ENCODE measurements around the gene RPL19. TPM values are rescaled to one million over a fixed set of nuclear protein-coding genes. Genes with fewer than 3 reads are reported as not detected.

RPL19 gene
- total RNA-seq, 1 donor from 2014 or later, result 1,451 TPM

DNA sequence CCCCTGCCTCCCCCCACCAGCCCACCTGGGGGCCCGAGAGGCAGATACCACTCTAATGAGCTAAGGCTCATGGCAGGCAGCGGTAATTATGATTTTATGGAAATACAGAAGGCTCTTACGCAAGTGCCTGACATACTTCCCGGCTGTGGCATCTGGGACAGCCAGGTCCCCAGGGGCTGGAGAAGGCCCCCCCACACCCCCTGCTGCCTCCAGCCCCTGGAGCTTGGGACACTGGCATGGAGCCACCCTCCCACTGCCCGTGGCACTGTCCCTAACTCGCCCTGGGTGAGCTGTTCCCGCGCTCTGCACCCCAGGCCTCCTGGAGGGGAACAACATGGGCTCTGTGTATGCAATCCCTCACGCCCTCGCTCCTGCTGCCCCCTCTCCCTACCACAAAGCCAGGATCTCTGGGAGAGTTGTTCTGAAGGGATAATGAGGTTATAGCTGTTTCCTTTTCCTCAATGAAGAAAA lies 31.0 kb downstream of the RPL19 start:
- Mint-ChIP-seq H3K27me3 (ENCODE audit: low read depth, unreplicated experiment) (peaks cover 17% of the 10 kb centered on the region), H3K4me3 (ENCODE audit: unreplicated experiment) (no peak overlapping the region), H3K27ac (ENCODE audit: unreplicated experiment) (no peak overlapping the region), H3K4me1 (ENCODE audit: low read depth, unreplicated experiment) (peaks cover 11% of the 10 kb centered on the region), H3K9me3 (ENCODE audit: unreplicated experiment) (no peaks in the 10 kb centered on the region), H3K36me3 (ENCODE audit: low read depth, unreplicated experiment) (no peaks in the 10 kb centered on the region)
- FAIRE-seq (no peak), DNase-seq (ENCODE audit: low read depth) (no peak)
- H3K9ac ChIP-seq (ENCODE audit: low read length), result no peak overlapping the region
- TF ChIP-seq EZH2 (IDR thresholded peaks at IDR 0.05; ENCODE audit: insufficient read depth, low read length), result no peak
- TF ChIP-seq, protein P1, sequence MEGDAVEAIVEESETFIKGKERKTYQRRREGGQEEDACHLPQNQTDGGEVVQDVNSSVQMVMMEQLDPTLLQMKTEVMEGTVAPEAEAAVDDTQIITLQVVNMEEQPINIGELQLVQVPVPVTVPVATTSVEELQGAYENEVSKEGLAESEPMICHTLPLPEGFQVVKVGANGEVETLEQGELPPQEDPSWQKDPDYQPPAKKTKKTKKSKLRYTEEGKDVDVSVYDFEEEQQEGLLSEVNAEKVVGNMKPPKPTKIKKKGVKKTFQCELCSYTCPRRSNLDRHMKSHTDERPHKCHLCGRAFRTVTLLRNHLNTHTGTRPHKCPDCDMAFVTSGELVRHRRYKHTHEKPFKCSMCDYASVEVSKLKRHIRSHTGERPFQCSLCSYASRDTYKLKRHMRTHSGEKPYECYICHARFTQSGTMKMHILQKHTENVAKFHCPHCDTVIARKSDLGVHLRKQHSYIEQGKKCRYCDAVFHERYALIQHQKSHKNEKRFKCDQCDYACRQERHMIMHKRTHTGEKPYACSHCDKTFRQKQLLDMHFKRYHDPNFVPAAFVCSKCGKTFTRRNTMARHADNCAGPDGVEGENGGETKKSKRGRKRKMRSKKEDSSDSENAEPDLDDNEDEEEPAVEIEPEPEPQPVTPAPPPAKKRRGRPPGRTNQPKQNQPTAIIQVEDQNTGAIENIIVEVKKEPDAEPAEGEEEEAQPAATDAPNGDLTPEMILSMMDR (IDR thresholded peaks at IDR 0.05; ENCODE audit: insufficient read depth, low read depth, low read length), result no peak
- H3K36me3 ChIP-seq (ENCODE audit: insufficient read depth, low read length), result no peaks in the 10 kb centered on the region
- no peak overlapping the region for H3K27ac ChIP-seq (ENCODE audit: low read depth, low read length)
- H4K20me1 ChIP-seq (ENCODE audit: insufficient read depth, low read length), result no peaks in the 10 kb centered on the region
- H3K27me3 ChIP-seq (ENCODE audit: insufficient read depth, low read length), result peaks cover 3% of the 10 kb centered on the region
- no peaks in the 10 kb centered on the region for H3K79me2 ChIP-seq (ENCODE audit: insufficient read depth, low read length)
- H3K4me3 ChIP-seq (ENCODE audit: insufficient read depth, low read depth, low read length), result no peak overlapping the region
- H2AFZ ChIP-seq (ENCODE audit: low read depth, low read length), result peak overlapping the region; percentile 33
- no peaks in the 10 kb centered on the region for H3K9me3 ChIP-seq (ENCODE audit: insufficient read depth, low read depth, low read length)
- peak overlapping the region; percentile 65 for H3K4me2 ChIP-seq (ENCODE audit: low read length)
- peaks cover 15% of the 10 kb centered on the region for H3K4me1 ChIP-seq (ENCODE audit: insufficient read depth, low read length)

DNA sequence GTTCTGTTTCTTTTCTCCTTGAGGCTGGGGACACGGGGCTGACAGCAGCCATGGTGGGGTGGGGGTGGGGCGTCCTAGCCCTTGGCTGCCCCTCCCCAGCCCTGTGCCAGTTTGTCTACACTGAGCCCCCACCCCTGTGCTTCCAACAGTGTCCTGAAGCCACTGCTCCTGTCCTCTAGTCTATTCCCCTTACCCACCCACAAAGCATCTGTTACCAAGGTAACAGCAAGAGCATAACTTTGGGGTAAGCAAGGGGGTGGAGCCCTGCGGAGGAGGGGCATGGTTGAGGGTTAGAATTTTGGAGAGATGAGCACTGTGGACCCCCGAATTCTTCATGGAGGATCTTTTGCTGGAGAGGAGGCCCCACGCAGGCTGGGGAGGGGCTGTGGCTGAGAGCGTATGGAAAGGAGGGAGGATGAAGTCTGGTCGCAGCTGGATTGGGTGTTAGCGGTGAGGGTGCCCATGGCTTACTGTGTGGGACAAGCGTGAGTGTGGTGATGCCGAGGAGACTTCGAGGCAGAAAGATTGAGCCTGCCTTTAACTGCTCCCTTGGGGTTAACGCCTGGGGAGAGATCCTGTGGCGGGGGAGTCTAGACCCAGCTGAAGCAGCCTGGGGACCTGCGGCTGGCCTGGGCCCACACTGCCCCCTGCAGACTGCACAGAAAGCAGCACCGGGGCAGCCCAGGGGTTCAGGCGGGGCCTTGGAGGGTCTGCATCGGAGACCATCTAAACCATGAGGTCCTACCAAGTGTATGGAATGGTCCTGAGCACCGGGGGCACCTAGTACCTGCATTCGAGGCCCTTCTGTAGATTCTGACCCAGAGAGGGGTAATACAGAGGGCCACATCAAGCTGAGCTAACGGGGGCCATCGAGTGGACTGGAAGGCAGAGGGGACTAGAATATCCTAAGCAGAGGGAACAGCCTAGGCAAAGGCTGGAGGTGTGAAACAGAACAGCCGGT lies 31.8 kb downstream of the RPL19 start:
- no peaks in the 10 kb centered on the region for H4K20me1 ChIP-seq (ENCODE audit: insufficient read depth, low read length)
- peak overlapping the region; percentile 3 for H3K9ac ChIP-seq (ENCODE audit: low read length)
- peaks cover 17% of the 10 kb centered on the region for H3K27me3 Mint-ChIP-seq (ENCODE audit: low read depth, unreplicated experiment)
- peak overlapping the region; percentile 65 for H3K4me2 ChIP-seq (ENCODE audit: low read length)
- H3K4me3 Mint-ChIP-seq (ENCODE audit: unreplicated experiment), result no peak overlapping the region
- no peak overlapping the region for H3K4me3 ChIP-seq (ENCODE audit: insufficient read depth, low read depth, low read length)
- no peaks in the 10 kb centered on the region for H3K9me3 Mint-ChIP-seq (ENCODE audit: unreplicated experiment)
- H3K36me3 Mint-ChIP-seq (ENCODE audit: low read depth, unreplicated experiment), result no peaks in the 10 kb centered on the region
- no peak overlapping the region for H3K27ac ChIP-seq (ENCODE audit: low read depth, low read length)
- H3K4me1 ChIP-seq (ENCODE audit: insufficient read depth, low read length), result peaks cover 12% of the 10 kb centered on the region
- no peak for DNase-seq (ENCODE audit: low read depth)
- H3K36me3 ChIP-seq (ENCODE audit: insufficient read depth, low read length), result no peaks in the 10 kb centered on the region
- H3K9me3 ChIP-seq (ENCODE audit: insufficient read depth, low read depth, low read length), result no peaks in the 10 kb centered on the region
- peaks cover 11% of the 10 kb centered on the region for H3K4me1 Mint-ChIP-seq (ENCODE audit: low read depth, unreplicated experiment)
- TF ChIP-seq, protein P1 (IDR thresholded peaks at IDR 0.05; ENCODE audit: insufficient read depth, low read depth, low read length), result peak; percentile 53
- TF ChIP-seq EZH2 (IDR thresholded peaks at IDR 0.05; ENCODE audit: insufficient read depth, low read length), result no peak
- peak overlapping the region; percentile 56 for H2AFZ ChIP-seq (ENCODE audit: low read depth, low read length)
- FAIRE-seq, result no peak
- H3K79me2 ChIP-seq (ENCODE audit: insufficient read depth, low read length), result no peaks in the 10 kb centered on the region
- no peaks in the 10 kb centered on the region for H3K27me3 ChIP-seq (ENCODE audit: insufficient read depth, low read length)
- H3K27ac Mint-ChIP-seq (ENCODE audit: unreplicated experiment), result no peak overlapping the region
